SHP77 treated with DMSO at 0.1 percent for 48 hours (cell line): ENCODE data around the gene KNL1.
A peak's percentile ranks its signal among the peaks of the same experiment; 100 is the strongest.
"Not testable (repeated sequence)": the region's sequence is repeated elsewhere in the genome, so short reads cannot be mapped to it uniquely, and the experiment has no call there.

Experiments used
- DNase-seq: peaks from one replicate; lab custom pipeline; 2025; lab: John Stamatoyannopoulos, UW

Gene KNL1

GRCh38 chr15:40581796-40582195 is 12.3 kb upstream of the KNL1 start:
- DNase-seq = not testable (repeated sequence)

- DNase-seq = peak; percentile 86
These were observed 11.3 kb upstream of the KNL1 start for GRCh38 chr15:40582726-40583246.

GRCh38 chr15:40584191-40584590 is 9.9 kb upstream of the KNL1 start:
- DNase-seq = peak; percentile 23

DNA sequence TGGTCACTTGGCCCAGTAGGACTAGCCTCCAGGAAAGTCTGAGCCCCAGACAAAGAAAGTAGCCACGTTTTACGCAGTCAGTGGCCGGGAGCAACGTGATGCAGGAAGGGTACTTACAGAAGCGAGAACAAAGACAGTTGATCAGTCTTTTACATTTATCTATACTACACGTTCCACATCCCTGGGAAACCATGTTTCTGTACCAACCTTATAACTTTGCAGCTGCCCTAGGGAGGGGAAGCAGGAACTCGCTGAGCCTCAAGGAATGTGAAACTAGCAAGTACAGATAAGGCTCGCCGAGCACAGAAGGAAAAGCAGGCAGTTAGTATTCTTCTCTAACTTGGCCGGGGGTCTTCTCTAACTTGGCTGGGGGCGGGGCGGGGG is 3.4 kb upstream of the KNL1 start:
- no peak for DNase-seq

GRCh38 chr15:40591389-40591788 is 2.7 kb upstream of the KNL1 start:
- no peak for DNase-seq

GRCh38 chr15:40593165-40593564 is 884 bp upstream of the KNL1 start:
- DNase-seq = no peak

- peak; percentile 49 for DNase-seq
These were observed 384 bp downstream of the KNL1 start for GRCh38 chr15:40594429-40594836.

- DNase-seq = no peak
These were observed 1.2 kb downstream of the KNL1 start for GRCh38 chr15:40595219-40595618.

- no peak for DNase-seq
These were observed 1.7 kb downstream of the KNL1 start for GRCh38 chr15:40595773-40596172.

- no peak for DNase-seq
These were observed 3.0 kb downstream of the KNL1 start for GRCh38 chr15:40597024-40597423.

DNA sequence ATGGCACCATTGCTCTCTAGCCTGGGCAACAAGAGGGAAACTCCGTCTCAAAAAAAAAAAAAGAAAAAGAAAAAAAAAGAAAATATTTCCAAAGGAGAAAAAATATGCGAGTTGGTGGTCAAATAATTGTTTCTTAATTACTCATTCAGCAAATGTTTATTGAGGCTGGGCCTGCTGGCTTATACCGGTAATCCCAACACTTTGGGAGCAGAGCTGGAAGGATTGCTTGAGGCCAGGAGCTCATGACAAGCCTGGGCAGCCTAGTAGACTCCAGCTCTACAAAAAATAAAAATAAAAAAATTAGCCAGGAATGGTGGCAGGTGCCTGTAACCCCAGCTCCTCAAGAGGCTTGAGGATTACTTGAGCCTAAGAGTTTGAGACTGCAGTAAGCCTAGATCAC is 4.1 kb downstream of the KNL1 start:
- no peak for DNase-seq

DNA sequence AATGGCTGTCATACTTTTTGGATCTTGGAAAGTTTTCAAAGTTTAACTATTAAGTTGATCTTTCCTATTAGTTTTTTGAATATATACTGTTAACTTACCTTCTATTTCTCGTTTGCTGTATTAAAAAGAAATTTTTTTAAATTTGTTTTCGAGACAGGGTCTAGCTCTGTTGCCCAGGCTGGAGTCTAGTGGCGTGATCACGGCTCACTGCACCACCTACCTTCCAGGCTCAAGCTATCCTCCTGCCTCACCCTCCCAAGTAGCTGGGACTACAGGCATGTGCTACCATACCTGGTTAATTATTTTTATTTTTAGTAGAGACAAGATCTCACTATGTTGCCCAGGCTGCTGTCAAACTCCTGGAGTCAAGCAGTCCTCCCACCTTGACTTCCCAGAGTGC is 4.6 kb downstream of the KNL1 start:
- DNase-seq = no peak

GRCh38 chr15:40600956-40601355 is 6.9 kb downstream of the KNL1 start:
- DNase-seq = no peak

DNA sequence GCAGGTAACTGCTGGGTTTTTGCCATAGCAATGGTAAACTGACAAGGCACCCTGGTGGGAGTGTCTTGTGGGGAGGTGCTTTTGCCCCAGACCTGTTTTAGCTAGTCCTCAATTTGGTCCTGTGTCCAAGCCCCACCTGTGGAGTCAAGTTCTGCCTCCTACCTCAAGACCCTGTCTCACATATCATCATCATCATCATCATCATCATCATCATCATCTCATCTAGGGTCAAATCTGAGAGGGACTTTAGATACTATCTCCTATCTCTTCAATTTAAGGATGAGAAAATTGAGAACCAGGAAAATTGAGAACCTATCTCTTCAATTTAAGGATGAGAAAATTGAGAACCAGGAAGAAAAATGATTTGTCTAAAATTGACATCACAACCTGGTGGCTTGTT is 9.9 kb downstream of the KNL1 start:
- no peak for DNase-seq

DNA sequence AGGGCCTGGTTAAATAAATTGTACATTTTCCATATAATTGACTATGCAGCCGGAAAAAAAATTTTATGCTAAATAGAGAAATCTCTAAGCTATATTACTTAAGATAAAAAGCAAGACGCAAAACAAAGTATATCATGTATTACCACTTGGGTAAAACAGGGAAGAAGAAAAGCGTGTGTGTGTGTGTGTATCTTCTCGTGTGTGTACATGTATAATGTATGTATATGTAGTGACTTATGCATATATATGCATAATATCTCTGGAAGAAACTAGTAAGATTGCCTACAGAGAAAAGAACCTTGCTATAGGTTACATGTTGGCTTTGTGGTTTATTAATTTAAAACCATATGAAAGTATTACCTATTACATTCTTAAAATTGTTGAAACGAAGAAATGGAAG is 19.0 kb downstream of the KNL1 start:
- no peak for DNase-seq

GRCh38 chr15:40618023-40618422 is 24.0 kb downstream of the KNL1 start:
- DNase-seq = no peak

- no peak for DNase-seq
These were observed 24.9 kb downstream of the KNL1 start for GRCh38 chr15:40618906-40619305.

DNA sequence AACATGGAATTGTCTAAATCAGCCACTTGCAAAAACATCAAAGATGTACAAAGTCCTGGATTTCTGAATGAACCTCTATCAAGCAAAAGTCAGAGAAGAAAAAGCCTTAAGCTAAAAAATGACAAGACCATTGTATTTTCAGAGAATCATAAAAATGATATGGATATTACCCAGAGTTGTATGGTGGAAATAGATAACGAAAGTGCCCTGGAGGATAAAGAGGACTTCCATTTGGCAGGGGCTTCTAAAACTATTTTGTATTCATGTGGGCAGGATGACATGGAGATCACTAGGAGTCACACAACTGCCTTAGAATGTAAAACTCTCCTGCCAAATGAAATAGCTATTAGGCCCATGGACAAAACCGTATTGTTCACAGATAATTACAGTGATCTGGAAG is 29.3 kb downstream of the KNL1 start:
- DNase-seq = no peak

DNA sequence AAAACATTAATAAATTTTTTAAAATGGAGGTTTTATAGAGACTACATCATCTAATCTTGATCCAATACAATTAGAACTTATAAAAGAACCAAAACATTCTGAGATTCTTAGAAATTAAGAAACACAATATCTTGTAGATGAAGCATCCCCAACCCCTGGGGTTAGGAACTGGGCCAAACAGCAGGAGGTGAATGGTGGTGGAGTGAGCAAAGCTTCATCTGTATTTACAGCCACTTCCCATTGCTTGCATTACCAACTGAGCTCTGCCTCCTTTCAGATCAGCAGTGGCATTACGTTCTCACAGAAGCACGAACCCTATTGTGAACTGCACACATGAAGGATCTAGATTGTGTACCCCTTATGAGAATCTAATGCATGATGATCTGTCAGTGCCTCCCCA is 36.3 kb downstream of the KNL1 start:
- DNase-seq = no peak

DNA sequence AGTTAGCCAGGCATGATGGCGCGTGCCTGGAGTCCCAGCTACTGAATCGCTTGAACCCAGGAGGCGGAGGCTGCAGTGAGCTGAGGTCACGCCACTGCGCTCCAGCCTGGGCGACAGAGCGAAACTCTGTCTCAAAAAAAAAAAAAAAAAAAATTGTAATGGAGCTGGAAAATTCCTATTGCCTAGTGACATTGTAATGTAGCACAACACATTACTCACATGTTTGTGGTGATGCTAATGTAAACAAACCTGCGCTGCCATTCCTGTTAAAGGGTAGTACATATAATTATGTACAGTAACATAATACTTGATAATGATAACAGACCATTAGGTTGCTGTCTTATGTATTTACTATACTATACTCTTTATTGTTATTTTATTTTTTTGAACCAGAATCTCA is 39.1 kb downstream of the KNL1 start:
- no peak for DNase-seq

GRCh38 chr15:40637221-40637745 is 43.2 kb downstream of the KNL1 start:
- DNase-seq = no peak

DNA sequence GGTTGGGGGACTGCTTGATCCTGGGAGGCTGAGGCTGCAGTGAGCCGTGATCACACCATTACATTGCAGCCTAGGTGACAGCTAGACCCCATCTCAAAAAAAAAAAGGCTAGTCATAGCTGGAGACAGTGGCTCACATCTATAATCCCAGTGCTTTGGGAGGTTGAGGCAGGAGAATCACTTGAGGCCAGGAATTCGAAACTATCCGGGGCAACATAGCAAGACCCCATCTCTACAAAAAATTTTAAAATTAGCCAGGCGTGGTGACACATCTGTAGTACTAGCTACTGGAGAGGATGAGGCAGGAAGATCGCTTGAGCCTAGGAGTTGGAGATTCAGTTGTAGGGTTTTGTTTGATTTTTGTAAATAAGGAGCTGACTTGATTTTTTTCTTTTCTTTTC is 45.6 kb downstream of the KNL1 start:
- DNase-seq = no peak

DNA sequence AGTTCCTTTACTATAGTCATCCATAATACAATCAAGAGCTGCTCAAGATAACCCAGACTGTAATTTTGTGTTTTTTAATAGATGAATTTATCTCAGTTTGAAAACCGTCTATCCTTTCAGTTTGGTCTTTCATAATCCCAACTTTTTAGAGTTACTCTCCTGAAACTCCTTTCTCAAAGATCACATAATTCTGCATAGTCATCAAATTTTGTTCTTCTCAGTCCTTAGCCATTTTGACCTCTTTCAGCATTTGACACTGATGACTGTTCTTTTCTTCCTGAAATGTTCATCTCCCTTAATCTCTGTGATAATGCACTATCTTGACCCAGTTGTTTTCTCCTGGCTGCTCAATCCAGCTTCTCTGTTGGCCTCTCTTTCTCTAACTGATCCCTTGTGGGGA is 53.5 kb downstream of the KNL1 start:
- no peak for DNase-seq

DNA sequence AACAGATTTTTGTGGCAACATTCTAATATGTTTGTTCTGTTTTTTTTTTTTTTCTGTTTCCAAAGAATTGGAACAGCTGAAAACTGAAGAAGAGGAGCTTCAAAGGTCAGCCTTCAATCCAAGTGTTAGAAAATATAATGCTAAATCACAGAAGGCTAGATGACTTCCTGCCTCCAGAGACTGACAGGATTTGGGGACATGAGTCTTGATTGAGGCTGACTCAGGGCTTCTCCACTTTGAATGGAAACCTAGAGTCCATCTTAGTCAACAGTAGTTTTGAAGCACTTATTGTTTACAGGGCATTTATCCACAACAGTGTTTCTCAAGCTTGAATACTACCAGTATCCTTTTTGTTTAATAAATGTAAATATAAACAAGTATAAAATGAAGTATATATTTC is 56.4 kb downstream of the KNL1 start:
- no peak for DNase-seq

- DNase-seq = no peak
These were observed 66.6 kb downstream of the KNL1 start for GRCh38 chr15:40660686-40661085.
